WI38 (cell line): ENCODE measurements around the gene NR2F1.

Experiments
- H3K4me3 ChIP-seq: 2 replicates; pipeline ENCODE4 v1.5.1; 2011; ENCODE audit warnings: low read depth, mild to moderate bottlenecking, control low read depth, low read length
- CTCF ChIP-seq: IDR thresholded peaks from 2 replicates; pipeline ENCODE4 v1.5.1; 2012; ENCODE audit warnings: low read depth, mild to moderate bottlenecking, control low read depth, low read length

The NR2F1 gene

DNA sequence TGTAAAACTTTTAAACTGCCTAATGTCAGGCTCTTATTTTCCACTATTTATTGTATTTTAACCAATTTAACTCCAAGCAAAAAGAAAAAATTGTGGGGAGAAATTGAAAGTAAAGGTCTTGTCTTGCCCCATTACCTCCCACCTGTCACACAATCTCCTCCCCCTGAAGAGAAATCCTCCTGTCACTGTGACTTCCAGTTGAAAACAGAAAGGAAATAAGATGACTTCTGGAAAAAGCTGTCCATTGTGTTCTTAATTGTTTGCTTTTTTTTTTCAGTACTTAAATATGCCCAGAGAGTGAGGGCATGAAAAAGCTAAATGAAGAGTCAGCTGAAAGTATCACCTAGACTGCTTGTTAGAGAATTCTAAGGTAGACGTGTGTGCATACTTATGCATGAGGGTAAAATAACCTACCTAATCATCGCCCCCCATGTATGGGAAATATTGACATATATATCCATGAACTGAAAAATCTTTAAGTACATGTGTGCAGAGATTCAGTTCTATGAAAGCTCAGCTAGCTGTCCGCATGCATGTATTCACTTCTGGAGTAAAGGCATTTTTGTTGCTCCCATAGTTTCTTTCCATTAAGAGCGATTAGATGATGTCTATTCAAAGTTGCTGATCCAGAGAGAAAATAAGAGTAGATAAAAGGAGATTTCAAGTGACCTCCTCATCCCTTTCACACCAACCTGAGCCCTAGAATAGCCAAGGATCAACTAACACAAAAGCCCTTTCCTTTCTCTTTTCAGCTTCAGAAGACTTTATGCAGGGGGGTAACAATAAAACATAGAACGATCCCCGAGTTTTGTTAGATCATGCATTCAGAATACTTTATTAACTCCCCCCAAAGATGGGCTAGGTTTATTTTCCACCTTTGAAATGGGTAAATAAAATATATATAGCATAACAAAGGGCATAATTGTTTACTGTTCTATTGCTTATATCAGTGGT lies 7.3 kb upstream of the NR2F1 start:
- TF ChIP-seq CTCF = no peak
- peak overlapping the region; percentile 34 for H3K4me3 ChIP-seq

- TF ChIP-seq CTCF = no peak
- H3K4me3 ChIP-seq = peak overlapping the region; percentile 17; the same call in 1 of the 2 replicates
Observed at GRCh38 chr5:93576994-93577853, 5.8 kb upstream of the NR2F1 start.

GRCh38 chr5:93577854-93578812 lies 4.9 kb upstream of the NR2F1 start:
- no peak for TF ChIP-seq CTCF
- peak overlapping the region; percentile 92 for H3K4me3 ChIP-seq

DNA sequence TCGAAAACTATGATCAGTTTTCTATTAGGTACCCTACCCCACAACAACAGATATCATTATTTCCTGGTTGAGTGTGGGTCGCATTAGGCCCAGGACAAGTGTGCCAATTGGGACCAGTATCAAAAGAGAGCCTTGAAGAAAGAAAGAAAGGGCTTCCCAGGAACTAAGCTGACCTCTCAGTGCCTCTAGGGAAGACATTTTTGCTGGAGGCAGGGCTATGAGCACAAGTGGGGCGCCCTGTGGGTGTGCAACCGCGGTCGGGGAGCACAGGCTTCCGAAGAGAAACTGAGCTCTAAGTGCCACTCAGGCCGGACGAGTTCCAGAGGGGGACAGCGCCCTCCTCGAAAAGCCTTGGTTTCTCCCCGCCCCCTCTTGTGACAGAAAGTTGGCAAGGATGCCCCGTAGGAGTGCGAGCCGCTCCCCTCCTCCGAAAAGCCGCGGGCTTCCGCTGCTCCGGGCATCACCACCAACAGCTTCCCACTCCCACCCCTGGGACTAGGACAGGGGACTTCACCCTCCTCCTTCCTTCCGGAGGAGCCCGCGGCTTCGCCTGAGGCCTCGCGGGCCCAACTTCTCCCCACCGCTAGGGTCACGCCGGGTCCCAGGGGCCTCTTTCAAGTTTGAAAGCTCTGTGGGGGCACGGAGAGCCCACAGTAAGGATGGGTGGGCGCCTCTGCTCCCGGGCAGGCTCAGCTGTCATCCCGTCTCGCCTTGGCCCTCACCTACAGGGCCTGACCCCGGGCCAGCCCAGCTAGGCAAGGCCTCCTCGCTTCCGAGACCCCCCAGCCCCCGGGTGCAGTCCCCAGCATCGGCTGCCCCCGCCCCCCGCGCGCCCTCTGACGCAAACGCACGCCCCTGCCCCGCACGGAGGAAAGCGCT lies 4.0 kb upstream of the NR2F1 start:
- peak overlapping the region; percentile 92 for H3K4me3 ChIP-seq
- TF ChIP-seq CTCF = 0 out of 2 replicates have a peak, but pooled peaks have one; percentile 12

DNA sequence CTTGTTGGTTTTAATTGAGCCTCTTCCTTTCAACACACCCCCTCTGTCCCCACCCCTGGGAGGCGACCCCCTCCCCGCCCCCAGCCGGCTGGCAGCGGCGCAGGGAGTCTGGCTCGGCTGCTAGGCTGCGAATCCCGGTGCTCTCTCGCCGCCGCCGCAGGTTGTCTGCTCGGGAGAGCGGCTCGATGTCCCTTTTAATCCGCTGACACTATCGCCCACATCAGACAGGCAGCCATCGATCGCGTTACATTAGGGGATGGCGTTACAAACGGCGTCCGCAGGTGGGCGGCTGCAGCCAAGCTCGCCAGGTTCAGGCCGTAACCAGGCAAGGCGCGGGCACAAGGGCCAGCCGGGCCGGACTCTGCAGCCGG lies 3.3 kb upstream of the NR2F1 start:
- TF ChIP-seq CTCF = no peak
- H3K4me3 ChIP-seq = peak overlapping the region; percentile 92
